ENCODE data around the gene DMRTB1. TPM values are rescaled to one million over a fixed set of nuclear protein-coding genes. Genes with fewer than 3 reads are reported as not detected.

The DMRTB1 gene
- total RNA-seq, 2 donors from 2014 or later, result not detected

GRCh38 chr1:53511933-53512806, 53.0 kb downstream of the DMRTB1 start:
- DNase-seq, result no peak
- H3K36me3 ChIP-seq (ENCODE audit: control insufficient read depth, insufficient read depth, low read length), result no peaks in the 10 kb centered on the region
- H3K4me3 Mint-ChIP-seq, result no peak overlapping the region
- H3K27me3 Mint-ChIP-seq (ENCODE audit: insufficient read depth), result peaks cover 2% of the 10 kb centered on the region
- 76 to 81% methylated on average over 12 to 19 of the region's 19 CpGs for WGBS, 2 experiments (ENCODE audit: insufficient coverage in 1 of 2, insufficient read length in 1 of 2)
- no peaks in the 10 kb centered on the region for H3K36me3 Mint-ChIP-seq (ENCODE audit: low read depth)
- no peaks in the 10 kb centered on the region for H3K9me3 ChIP-seq (ENCODE audit: control insufficient read depth, low read length)
- no peak overlapping the region for H3K27ac ChIP-seq (ENCODE audit: low read depth, low read length)
- TF ChIP-seq CTCF (conservative IDR thresholded peaks at IDR 0.05), result no peak
- no peak overlapping the region for H3K4me3 ChIP-seq (ENCODE audit: low read length)
- peak overlapping the region; percentile 13 for H3K27ac Mint-ChIP-seq
- H3K4me1 ChIP-seq (ENCODE audit: control insufficient read depth, insufficient read depth, low read length), result peaks cover 12% of the 10 kb centered on the region
- H3K27me3 ChIP-seq (ENCODE audit: control insufficient read depth, insufficient read depth, low read length, poor library complexity, severe bottlenecking), result no peaks in the 10 kb centered on the region
- no peak overlapping the region for H3K9ac ChIP-seq (ENCODE audit: extremely low read depth, low read length, poor library complexity, severe bottlenecking)
- peaks cover 21% of the 10 kb centered on the region for H3K4me1 Mint-ChIP-seq
- no peaks in the 10 kb centered on the region for H3K9me3 Mint-ChIP-seq

DNA sequence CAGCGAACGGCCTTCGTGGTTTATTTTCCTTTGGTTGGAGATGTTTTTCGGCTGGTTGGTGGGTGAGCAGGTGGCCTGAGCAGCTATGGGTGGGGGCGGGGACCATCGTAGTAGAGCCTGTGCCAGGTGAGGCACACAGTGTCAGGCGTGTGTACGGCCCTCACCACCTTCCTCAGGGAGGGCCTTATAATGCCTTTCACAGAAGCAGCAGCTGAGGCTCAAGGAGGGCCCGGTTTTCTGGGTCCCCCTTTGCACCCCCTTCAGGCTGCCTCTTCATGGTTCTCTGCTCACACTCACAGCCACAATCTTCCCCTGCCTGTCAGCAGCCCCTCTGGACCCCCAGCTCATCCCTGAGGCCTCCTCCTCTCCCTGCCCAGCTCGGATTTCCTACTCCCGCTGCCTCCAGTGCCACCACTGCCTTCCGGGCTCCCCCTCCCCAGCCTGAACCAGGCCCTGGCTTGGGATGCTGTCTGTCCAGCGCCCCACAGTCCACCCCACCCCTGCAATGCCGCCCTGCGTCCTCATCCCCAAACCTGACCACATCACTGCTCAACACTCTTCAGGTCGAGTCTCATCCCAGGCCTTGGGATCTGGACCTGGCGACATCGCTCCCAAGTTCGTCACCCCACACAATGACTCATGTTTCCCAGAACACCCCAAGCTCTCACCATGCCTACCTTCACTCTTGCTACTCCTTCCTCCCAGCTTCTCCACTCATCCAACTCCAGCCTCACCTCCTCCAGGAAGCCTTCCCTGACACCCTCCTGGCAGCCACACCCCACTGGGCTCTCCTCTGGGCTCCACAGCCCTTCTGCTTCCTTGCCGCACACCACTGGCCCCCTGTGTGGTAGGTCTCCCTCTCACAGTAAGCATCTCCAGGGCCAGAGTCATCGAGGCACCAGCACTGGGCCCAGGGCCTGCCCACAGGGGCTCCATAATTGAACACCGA, 53.9 kb downstream of the DMRTB1 start:
- Mint-ChIP-seq H3K4me1 (peaks cover 21% of the 10 kb centered on the region), H3K4me3 (no peak overlapping the region), H3K36me3 (ENCODE audit: low read depth) (no peaks in the 10 kb centered on the region), H3K9me3 (no peaks in the 10 kb centered on the region), H3K27me3 (ENCODE audit: insufficient read depth) (peaks cover 2% of the 10 kb centered on the region), H3K27ac (no peak overlapping the region)
- no peak for TF ChIP-seq CTCF (conservative IDR thresholded peaks at IDR 0.05)
- WGBS, 2 experiments (ENCODE audit: insufficient coverage in 1 of 2, insufficient read length in 1 of 2), result 87 to 88% methylated on average over 14 to 22 of the region's 22 CpGs
- H3K9me3 ChIP-seq (ENCODE audit: control insufficient read depth, low read length), result no peaks in the 10 kb centered on the region
- H3K27me3 ChIP-seq (ENCODE audit: control insufficient read depth, insufficient read depth, low read length, poor library complexity, severe bottlenecking), result no peaks in the 10 kb centered on the region
- H3K36me3 ChIP-seq (ENCODE audit: control insufficient read depth, insufficient read depth, low read length), result no peaks in the 10 kb centered on the region
- no peak overlapping the region for H3K9ac ChIP-seq (ENCODE audit: extremely low read depth, low read length, poor library complexity, severe bottlenecking)
- no peak for DNase-seq
- H3K27ac ChIP-seq (ENCODE audit: low read depth, low read length), result no peak overlapping the region
- peaks cover 12% of the 10 kb centered on the region for H3K4me1 ChIP-seq (ENCODE audit: control insufficient read depth, insufficient read depth, low read length)
- H3K4me3 ChIP-seq (ENCODE audit: low read length), result no peak overlapping the region

DNA sequence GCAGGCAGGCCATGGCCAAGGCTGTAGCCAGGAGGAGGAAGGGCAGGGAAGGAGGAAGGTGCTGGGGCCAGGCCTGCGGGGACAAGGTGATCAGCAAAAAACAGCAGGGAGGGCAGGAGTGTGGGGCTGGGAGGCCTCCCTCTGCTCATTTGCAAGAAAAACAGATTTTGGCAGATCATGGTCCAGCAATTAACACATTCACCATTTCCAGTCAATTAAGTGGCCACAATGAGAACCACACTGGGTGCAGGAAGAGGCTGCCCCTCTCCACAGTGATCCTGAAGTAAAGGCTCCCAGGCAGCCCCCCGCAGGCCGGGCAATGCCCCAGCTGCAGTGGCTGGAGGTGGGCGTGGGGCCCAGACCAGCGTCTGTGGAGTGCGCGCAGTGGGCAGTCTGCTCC, 54.6 kb downstream of the DMRTB1 start:
- Mint-ChIP-seq H3K4me1 (peaks cover 23% of the 10 kb centered on the region), H3K36me3 (ENCODE audit: low read depth) (no peaks in the 10 kb centered on the region), H3K27ac (no peak overlapping the region), H3K4me3 (no peak overlapping the region), H3K9me3 (no peaks in the 10 kb centered on the region), H3K27me3 (ENCODE audit: insufficient read depth) (peaks cover 2% of the 10 kb centered on the region)
- Histone ChIP-seq H3K27me3 (ENCODE audit: control insufficient read depth, insufficient read depth, low read length, poor library complexity, severe bottlenecking) (no peaks in the 10 kb centered on the region), H3K4me1 (ENCODE audit: control insufficient read depth, insufficient read depth, low read length) (peaks cover 18% of the 10 kb centered on the region), H3K27ac (ENCODE audit: low read depth, low read length) (no peak overlapping the region), H3K9ac (ENCODE audit: extremely low read depth, low read length, poor library complexity, severe bottlenecking) (no peak overlapping the region), H3K4me3 (ENCODE audit: low read length) (no peak overlapping the region), H3K36me3 (ENCODE audit: control insufficient read depth, insufficient read depth, low read length) (no peaks in the 10 kb centered on the region), H3K9me3 (ENCODE audit: control insufficient read depth, low read length) (no peaks in the 10 kb centered on the region)
- DNase-seq, result no peak
- no peak for TF ChIP-seq CTCF (conservative IDR thresholded peaks at IDR 0.05)
- 91 to 98% methylated on average over 6 to 7 of the region's 7 CpGs for WGBS, 2 experiments (ENCODE audit: insufficient coverage in 1 of 2, insufficient read length in 1 of 2)
